Measurements from ENCODE around the gene CSRNP3.

The CSRNP3 gene

GRCh38 chr2:165700531-165700930, 231.0 kb downstream of the CSRNP3 start:
- in situ Hi-C loops (cut with HindIII; ENCODE audit: low sequenced_read_pairs): no loop called here
- H3K4me3 ChIP-seq (ENCODE audit: low read depth, low read length): no peak overlapping the region
- no peak for DNase-seq (ENCODE audit: low read depth, low spot score)
- TF ChIP-seq CTCF (IDR thresholded peaks at IDR 0.05; ENCODE audit: low read depth, low read length): no peak

- H3K4me3 ChIP-seq (ENCODE audit: low read depth, low read length): no peak overlapping the region
- no peak for TF ChIP-seq CTCF (IDR thresholded peaks at IDR 0.05; ENCODE audit: low read depth, low read length)
- DNase-seq (ENCODE audit: low read depth, low spot score): no peak
- in situ Hi-C loops (cut with HindIII; ENCODE audit: low sequenced_read_pairs): no loop called here
Measured at GRCh38 chr2:165701147-165701546, 231.6 kb downstream of the CSRNP3 start.

GRCh38 chr2:165706960-165707487, 237.5 kb downstream of the CSRNP3 start:
- DNase-seq (ENCODE audit: low read depth, low spot score): no peak
- in situ Hi-C loops (cut with HindIII; ENCODE audit: low sequenced_read_pairs): no loop called here
- no peak overlapping the region for H3K4me3 ChIP-seq (ENCODE audit: low read depth, low read length)
- TF ChIP-seq CTCF (IDR thresholded peaks at IDR 0.05; ENCODE audit: low read depth, low read length): no peak

GRCh38 chr2:165716091-165716490, 246.6 kb downstream of the CSRNP3 start:
- TF ChIP-seq CTCF (IDR thresholded peaks at IDR 0.05; ENCODE audit: low read depth, low read length): no peak
- H3K4me3 ChIP-seq (ENCODE audit: low read depth, low read length): no peak overlapping the region
- in situ Hi-C loops (cut with HindIII; ENCODE audit: low sequenced_read_pairs): no loop called here
- no peak for DNase-seq (ENCODE audit: low read depth, low spot score)

- DNase-seq (ENCODE audit: low read depth, low spot score): no peak
- in situ Hi-C loops (cut with HindIII; ENCODE audit: low sequenced_read_pairs): no loop called here
- H3K4me3 ChIP-seq (ENCODE audit: low read depth, low read length): no peak overlapping the region
- TF ChIP-seq CTCF (IDR thresholded peaks at IDR 0.05; ENCODE audit: low read depth, low read length): no peak
Measured at GRCh38 chr2:165718610-165719210, 249.2 kb downstream of the CSRNP3 start.

- no peak for TF ChIP-seq CTCF (IDR thresholded peaks at IDR 0.05; ENCODE audit: low read depth, low read length)
- no peak overlapping the region for H3K4me3 ChIP-seq (ENCODE audit: low read depth, low read length)
- in situ Hi-C loops (cut with HindIII; ENCODE audit: low sequenced_read_pairs): no loop called here
- DNase-seq (ENCODE audit: low read depth, low spot score): peak; percentile 93
Measured at GRCh38 chr2:165720511-165720910, 251.0 kb downstream of the CSRNP3 start.

Data from astrocyte of the spinal cord (primary cell).